HL-60/S4 treated with retinoic acid at 250 ng/mL for 4 days and 3 days (cell line): Measurements from ENCODE around the gene METTL8.

Source experiments
- in situ Hi-C: fragments of 300-500 bp; cut with MboI; formaldehyde crosslinking; loops from 2 replicates; pipeline ENCODE4 v1.7.0; 2022; ENCODE audit warnings: low sequenced_read_pairs

METTL8 gene

DNA sequence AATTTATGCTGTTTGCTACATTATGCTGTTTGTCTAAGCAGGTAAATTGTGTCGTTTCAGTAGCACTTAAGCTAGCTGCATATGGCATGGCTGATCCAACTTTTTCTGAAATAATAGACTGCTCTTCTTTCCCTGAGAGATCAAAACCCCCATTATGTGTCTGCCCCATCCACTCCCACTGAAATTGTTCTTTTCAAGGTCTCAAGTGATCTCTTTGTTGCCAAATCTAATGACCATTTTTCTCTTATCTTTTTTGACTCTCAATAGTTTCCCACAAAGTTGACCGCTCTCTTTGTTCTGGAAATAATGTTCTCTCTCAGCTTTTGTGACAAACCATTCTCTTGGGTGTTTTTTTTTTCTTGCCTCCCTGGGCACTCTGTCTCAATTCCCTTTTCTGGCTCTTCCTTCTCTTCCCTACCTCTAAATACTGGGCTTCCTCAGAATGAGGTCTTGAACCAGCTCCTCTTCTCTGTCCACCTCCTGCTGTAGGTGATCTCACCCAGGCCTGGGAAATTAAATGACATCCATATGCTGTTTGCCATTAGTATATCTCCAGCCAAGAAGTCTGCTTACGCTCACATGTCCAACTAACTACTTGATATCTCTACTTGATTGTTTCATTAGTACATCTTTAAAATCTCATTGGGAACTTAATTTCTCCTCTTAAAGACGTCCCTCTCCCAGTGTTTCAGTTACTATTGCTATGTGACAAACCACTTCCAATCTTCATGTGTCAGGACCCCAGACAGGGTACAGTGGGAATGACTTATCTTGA, 165.7 kb downstream of the METTL8 start:
- in situ Hi-C loops, result no loop called here
